ENCODE data around the gene CYP4F3.
"Not testable (repeated sequence)": the region's sequence is repeated elsewhere in the genome, so short reads cannot be mapped to it uniquely, and the experiment has no call there.

Gene CYP4F3

DNA sequence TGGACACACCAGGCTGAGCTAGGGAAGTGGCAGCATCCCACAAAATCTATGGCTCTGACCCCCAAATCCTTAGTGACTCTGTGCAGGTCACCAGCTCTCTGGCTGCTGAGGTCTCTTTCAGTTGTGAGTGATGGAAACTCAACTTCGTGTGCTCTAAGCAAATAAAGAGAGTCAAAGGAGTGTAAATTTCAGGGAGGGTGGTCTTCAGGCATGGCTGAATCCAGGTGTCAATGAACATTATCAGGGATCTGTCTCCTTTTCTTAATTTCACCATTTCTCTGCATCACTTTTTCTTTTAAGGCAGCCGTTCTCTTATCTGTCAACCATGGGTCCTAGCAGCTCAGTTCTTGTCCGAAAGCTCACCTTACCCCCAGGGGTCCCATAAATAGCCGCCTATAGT lies 38.4 kb downstream of the CYP4F3 start:
- TF ChIP-seq, protein P1, sequence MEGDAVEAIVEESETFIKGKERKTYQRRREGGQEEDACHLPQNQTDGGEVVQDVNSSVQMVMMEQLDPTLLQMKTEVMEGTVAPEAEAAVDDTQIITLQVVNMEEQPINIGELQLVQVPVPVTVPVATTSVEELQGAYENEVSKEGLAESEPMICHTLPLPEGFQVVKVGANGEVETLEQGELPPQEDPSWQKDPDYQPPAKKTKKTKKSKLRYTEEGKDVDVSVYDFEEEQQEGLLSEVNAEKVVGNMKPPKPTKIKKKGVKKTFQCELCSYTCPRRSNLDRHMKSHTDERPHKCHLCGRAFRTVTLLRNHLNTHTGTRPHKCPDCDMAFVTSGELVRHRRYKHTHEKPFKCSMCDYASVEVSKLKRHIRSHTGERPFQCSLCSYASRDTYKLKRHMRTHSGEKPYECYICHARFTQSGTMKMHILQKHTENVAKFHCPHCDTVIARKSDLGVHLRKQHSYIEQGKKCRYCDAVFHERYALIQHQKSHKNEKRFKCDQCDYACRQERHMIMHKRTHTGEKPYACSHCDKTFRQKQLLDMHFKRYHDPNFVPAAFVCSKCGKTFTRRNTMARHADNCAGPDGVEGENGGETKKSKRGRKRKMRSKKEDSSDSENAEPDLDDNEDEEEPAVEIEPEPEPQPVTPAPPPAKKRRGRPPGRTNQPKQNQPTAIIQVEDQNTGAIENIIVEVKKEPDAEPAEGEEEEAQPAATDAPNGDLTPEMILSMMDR (IDR thresholded peaks at IDR 0.05; ENCODE audit: low read depth, low read length, missing control alignments): no peak
- no peak overlapping the region for H3K4me3 ChIP-seq (ENCODE audit: low read depth, low read length)
- no peak for DNase-seq (ENCODE audit: low read depth)

DNA sequence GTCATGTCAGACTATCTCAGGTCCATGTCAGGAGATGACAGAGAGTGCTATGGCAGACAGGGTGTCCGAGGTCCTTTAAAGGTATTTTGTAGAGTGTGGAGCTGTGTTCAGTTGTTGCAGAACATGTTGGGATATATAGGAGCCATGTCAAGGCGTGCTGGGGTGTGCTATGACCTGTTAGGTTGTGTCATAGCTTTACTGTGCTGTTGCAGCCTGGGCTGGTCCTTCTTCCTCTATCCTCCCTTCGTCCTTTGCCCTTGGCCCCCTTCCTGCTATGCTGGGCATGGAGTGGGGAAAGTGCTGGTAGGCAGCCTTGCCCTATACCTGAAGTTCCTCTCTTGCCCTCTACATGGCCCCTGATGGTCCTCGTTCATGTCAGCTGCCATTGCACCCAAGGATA lies 39.2 kb downstream of the CYP4F3 start:
- H3K4me3 ChIP-seq (ENCODE audit: low read depth, low read length); DNase-seq (ENCODE audit: low read depth): not testable (repeated sequence)

DNA sequence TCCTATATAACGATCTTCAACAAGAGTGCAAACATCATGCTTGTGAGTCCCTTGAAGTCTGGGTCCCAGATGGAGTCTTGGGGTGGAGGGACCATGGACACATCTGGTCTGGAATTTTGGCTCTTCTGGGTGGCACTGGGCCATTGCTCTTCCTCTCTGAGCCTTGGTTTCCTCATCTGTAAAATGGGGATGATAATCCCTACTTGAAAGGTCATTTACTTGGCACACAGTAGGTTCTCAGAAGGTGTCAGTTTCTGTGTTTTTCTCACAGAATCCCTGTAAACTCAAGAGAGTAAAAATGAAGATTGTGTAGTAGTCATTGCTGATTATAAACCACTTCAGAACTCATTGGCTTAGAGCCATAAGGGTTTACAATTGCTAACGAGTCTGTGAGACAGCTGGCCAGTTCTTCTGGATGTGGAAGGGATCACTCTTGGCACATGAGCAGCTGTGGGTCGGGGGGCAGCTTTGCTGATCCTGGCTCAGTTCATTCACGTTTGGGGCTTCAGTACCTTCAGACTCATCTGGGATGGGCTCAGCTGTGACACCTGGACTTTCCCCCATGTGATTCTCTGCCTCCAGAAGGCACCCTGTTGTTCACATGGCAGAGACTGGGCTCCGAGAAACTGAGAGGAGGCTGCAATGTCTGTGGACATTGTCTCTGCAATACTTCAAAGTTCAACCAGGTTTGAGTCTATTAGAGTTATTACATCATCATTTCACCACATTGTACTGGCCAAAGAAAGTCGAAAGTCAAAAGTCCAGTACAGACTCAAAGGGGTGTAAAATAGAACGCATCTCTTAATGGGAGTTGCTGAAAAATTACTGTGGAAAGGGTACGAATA lies 40.0 kb downstream of the CYP4F3 start:
- TF ChIP-seq, protein P1 (IDR thresholded peaks at IDR 0.05; ENCODE audit: low read depth, low read length, missing control alignments): no peak
- H3K4me3 ChIP-seq (ENCODE audit: low read depth, low read length): no peak overlapping the region
- DNase-seq (ENCODE audit: low read depth): no peak

DNA sequence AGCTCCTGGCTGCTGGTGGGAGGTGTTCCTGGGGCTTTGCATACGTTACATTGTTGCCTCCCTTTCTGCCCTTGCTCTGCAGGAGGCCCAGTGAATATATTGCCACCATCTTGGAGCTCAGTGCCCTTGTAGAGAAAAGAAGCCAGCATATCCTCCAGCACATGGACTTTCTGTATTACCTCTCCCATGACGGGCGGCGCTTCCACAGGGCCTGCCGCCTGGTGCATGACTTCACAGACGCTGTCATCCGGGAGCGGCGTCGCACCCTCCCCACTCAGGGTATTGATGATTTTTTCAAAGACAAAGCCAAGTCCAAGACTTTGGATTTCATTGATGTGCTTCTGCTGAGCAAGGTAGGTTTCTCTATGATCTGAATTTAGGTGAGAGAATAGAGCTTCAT lies 42.7 kb downstream of the CYP4F3 start:
- TF ChIP-seq, protein P1 (IDR thresholded peaks at IDR 0.05; ENCODE audit: low read depth, low read length, missing control alignments): no peak
- H3K4me3 ChIP-seq (ENCODE audit: low read depth, low read length): no peak overlapping the region
- no peak for DNase-seq (ENCODE audit: low read depth)

DNA sequence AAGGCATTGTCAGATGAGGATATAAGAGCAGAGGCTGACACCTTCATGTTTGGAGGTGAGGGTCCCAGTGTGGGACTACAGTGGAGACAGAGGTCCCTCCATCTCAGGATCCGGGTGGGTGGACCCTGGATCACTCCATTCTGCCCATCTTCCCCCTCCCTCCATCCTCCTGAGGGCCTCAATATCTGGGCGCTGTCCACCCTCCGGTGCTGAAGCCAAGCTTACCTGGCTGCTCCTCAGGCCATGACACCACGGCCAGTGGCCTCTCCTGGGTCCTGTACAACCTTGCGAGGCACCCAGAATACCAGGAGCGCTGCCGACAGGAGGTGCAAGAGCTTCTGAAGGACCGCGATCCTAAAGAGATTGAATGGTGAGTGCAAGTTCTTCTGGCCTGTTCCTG lies 44.1 kb downstream of the CYP4F3 start:
- DNase-seq (ENCODE audit: low read depth): no peak
- TF ChIP-seq, protein P1 (IDR thresholded peaks at IDR 0.05; ENCODE audit: low read depth, low read length, missing control alignments): no peak
- no peak overlapping the region for H3K4me3 ChIP-seq (ENCODE audit: low read depth, low read length)

DNA sequence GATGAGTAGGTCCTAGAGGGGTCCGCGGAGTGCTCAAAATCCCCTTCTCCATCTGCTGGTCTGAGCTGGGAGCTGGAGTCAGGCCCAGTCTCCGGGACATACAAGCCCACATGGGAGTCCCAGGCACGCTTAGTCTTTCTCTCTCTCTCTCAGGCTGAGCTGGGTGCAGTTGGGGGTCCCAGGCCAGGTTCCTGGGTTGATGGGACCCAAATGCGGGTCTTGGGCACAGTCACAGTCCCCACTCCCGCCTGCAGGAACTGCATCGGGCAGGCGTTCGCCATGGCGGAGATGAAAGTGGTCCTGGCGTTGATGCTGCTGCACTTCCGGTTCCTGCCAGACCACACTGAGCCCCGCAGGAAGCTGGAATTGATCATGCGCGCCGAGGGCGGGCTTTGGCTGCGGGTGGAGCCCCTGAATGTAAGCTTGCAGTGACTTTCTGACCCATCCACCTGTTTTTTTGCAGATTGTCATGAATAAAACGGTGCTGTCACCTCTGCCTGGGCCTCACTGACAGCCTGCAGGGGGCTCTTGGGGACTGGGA lies 56.0 kb downstream of the CYP4F3 start:
- TF ChIP-seq, protein P1 (IDR thresholded peaks at IDR 0.05; ENCODE audit: low read depth, low read length, missing control alignments): peak; percentile 1
- DNase-seq (ENCODE audit: low read depth): no peak
- peak overlapping the region; percentile 18; the same call in 1 of the 2 replicates for H3K4me3 ChIP-seq (ENCODE audit: low read depth, low read length)

DNA sequence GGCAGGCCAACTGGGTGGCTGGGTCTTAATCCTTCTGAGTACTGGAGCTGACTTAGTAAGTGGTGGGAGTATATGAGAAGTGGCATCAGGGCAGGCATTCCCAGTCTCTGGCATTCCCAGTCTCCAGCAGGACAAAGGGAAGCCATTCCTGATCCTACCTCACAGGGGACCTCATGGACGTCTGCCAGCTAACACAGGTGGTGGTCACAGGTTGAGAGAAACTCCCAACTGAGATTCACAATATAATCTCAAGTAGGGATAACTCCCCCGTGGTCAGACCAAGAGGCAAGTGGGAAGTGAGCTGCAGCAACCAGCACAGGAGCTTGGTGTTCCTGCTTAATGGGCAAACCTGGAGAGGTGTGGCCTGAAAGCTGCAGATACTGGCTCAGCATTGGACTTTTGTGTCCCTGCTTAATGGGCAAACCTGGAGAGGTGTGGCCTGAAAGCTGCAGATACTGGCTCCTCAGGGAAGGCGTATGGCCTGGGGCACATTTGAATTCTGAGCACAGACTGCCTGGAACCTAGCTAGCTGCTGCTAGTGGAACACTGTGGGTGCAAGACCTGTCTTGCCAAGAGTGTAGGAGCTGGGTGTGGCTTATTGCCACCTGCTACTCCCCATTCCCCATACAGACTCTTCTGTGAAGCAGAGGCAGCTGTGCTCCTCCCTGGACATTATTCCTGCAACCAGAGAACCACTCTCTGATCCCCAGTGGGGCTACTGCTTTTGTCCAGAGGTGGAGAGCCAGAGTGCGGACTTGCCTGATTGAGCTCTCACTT lies 61.2 kb downstream of the CYP4F3 start:
- TF ChIP-seq, protein P1 (IDR thresholded peaks at IDR 0.05; ENCODE audit: low read depth, low read length, missing control alignments): no peak
- H3K4me3 ChIP-seq (ENCODE audit: low read depth, low read length): no peak overlapping the region
- DNase-seq (ENCODE audit: low read depth): no peak

All from GM12864 (cell line).